ENCODE results near the gene COL26A1. TPM values are rescaled to one million over a fixed set of nuclear protein-coding genes. Genes with fewer than 3 reads are reported as not detected.

COL26A1 gene
- total RNA-seq, 1 experiment from 2014 or later: 42.6 TPM

- H2AK5ac ChIP-seq (ENCODE audit: insufficient read length, low read length): no peak overlapping the region
- peaks cover 2% of the 10 kb centered on the region for H3K27me3 Mint-ChIP-seq (ENCODE audit: low read depth)
- H2BK20ac ChIP-seq (ENCODE audit: low read depth, low read length, poor library complexity, severe bottlenecking): no peak overlapping the region
- H3K4me1 Mint-ChIP-seq: peaks cover 21 to 34% of the 10 kb centered on the region in 2 experiments
- no peak overlapping the region for H3K14ac ChIP-seq (ENCODE audit: insufficient read depth, low read length)
- H3K9ac ChIP-seq (ENCODE audit: extremely low read depth, insufficient read length, low read length): no peak overlapping the region
- no peak overlapping the region for H3K27ac ChIP-seq (ENCODE audit: insufficient read length, low read depth, low read length)
- peaks cover 15 to 16% of the 10 kb centered on the region in 2 experiments for H3K9me3 Mint-ChIP-seq
- no peak overlapping the region for H3K4ac ChIP-seq (ENCODE audit: low read depth, low read length)
- no peak overlapping the region for H3K27ac Mint-ChIP-seq
- H2BK5ac ChIP-seq (ENCODE audit: insufficient read length, low read length): no peak overlapping the region
- no peak overlapping the region for H3K4me3 Mint-ChIP-seq
- WGBS (ENCODE audit: extremely low coverage, insufficient read length, low lambda C conversion rate): no CpG with 5 or more reads among the region's 7 CpGs
- TF ChIP-seq, protein P1, sequence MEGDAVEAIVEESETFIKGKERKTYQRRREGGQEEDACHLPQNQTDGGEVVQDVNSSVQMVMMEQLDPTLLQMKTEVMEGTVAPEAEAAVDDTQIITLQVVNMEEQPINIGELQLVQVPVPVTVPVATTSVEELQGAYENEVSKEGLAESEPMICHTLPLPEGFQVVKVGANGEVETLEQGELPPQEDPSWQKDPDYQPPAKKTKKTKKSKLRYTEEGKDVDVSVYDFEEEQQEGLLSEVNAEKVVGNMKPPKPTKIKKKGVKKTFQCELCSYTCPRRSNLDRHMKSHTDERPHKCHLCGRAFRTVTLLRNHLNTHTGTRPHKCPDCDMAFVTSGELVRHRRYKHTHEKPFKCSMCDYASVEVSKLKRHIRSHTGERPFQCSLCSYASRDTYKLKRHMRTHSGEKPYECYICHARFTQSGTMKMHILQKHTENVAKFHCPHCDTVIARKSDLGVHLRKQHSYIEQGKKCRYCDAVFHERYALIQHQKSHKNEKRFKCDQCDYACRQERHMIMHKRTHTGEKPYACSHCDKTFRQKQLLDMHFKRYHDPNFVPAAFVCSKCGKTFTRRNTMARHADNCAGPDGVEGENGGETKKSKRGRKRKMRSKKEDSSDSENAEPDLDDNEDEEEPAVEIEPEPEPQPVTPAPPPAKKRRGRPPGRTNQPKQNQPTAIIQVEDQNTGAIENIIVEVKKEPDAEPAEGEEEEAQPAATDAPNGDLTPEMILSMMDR (conservative IDR thresholded peaks at IDR 0.05): no peak
- H3K9me3 ChIP-seq (ENCODE audit: control insufficient read depth, low read depth, low read length): no peaks in the 10 kb centered on the region
- no peaks in the 10 kb centered on the region for H3K27me3 ChIP-seq (ENCODE audit: insufficient read depth, low read length)
- no peak overlapping the region for H4K8ac ChIP-seq (replicated peaks; ENCODE audit: insufficient read length, low read depth, low read length)
- H3K4me1 ChIP-seq (ENCODE audit: insufficient read depth, low read length): peaks cover 2% of the 10 kb centered on the region; the same call in 1 of the 2 replicates
- H4K5ac ChIP-seq (ENCODE audit: insufficient read length, low read depth, low read length): no peak overlapping the region
- H4K91ac ChIP-seq (ENCODE audit: insufficient read length, low read depth, low read length): no peak overlapping the region
- no peaks in the 10 kb centered on the region for H3K23me2 ChIP-seq (ENCODE audit: insufficient read length, low read depth, low read length, poor library complexity, severe bottlenecking)
- no peaks in the 10 kb centered on the region for H3K79me2 ChIP-seq (ENCODE audit: insufficient read depth, low read length)
- no peak overlapping the region for H2BK12ac ChIP-seq (ENCODE audit: insufficient read length, low read depth, low read length)
- H4K20me1 ChIP-seq (ENCODE audit: control insufficient read depth, insufficient read depth, insufficient read length): no peaks in the 10 kb centered on the region
- H3K18ac ChIP-seq (ENCODE audit: insufficient read length, low read depth, low read length): no peak overlapping the region
- H2BK15ac ChIP-seq (ENCODE audit: low read depth, low read length): no peak overlapping the region
- no peak overlapping the region for H2AFZ ChIP-seq (ENCODE audit: low read length)
- peaks cover 1 to 10% (median 2%) of the 10 kb centered on the region in 3 experiments; a peak in 4 of 7 replicates for H3K36me3 Mint-ChIP-seq (ENCODE audit: insufficient read depth in 1 of 3, low read depth in 3 of 3)
- H3K56ac ChIP-seq (ENCODE audit: insufficient read length, low read depth, low read length): no peak overlapping the region
- no peaks in the 10 kb centered on the region for H3K79me1 ChIP-seq (ENCODE audit: insufficient read depth, low read depth, low read length, poor library complexity, severe bottlenecking)
- no peak overlapping the region for H2BK120ac ChIP-seq (ENCODE audit: low read depth, low read length, poor library complexity, severe bottlenecking)
- H3K23ac ChIP-seq (ENCODE audit: insufficient read length, low read depth, low read length): no peak overlapping the region
- no peak overlapping the region for H3K4me2 ChIP-seq (ENCODE audit: insufficient read depth, insufficient read length, low read length)
- H3T11ph ChIP-seq (ENCODE audit: low read length): no peak overlapping the region
- peak; percentile 31 for DNase-seq
Observed at GRCh38 chr7:101567230-101567629, 204.6 kb downstream of the COL26A1 start.
